GM19455 (cell line): ENCODE data around the gene KLHL26.

ENCODE experiments used
- ATAC-seq: cut with Tn5 transposase; IDR thresholded peaks from one replicate; pipeline ENCODE4 v1.9.1; 2021; ENCODE audit not compliant: unreplicated experiment

Gene KLHL26

DNA sequence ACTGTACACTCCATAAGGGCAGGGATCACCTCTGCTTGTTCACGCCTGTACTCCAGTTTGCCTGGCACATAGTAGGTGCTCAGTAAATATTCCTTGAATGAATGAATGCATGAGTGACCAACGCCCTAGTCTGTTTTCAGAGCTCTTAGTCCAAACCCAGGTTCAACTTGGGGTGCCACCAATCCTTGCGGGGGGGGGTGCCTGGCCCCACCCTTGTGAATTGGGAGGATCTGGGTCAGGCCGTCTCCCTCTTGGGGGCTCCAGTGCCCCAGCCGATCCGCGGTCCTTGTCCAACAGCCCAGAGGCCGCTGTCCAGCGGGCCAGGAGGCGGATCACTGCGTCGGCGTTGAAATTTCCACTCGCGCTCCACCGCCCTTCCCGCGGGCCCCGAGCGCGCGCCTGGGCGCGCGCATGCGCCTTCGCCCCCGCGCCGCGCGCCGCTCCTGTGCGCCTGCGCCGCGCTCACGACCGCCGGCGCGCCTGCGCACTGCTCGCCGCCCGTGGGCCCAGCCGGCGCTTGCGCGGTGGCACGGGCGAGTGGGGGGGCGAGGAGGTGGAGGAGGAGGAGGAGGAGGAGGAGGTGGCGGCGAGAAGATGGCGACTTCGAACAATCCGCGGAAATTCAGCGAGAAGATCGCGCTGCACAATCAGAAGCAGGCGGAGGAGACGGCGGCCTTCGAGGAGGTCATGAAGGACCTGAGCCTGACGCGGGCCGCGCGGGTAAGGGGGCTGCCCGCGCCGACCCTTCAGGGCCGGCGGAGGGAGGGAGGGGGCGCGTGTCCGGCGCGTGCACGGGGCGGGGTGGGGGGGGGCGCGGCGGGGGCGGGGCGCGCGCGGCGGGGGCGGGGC lies 46.5 kb downstream of the KLHL26 start, which contains the start of gene CRTC1:
CRTC1 (plus strand) TSS at position 572 of the 849 bp plus-strand sequence; CDS start at position 595, 23 bp downstream.
- ATAC-seq, result peak; percentile 60

DNA sequence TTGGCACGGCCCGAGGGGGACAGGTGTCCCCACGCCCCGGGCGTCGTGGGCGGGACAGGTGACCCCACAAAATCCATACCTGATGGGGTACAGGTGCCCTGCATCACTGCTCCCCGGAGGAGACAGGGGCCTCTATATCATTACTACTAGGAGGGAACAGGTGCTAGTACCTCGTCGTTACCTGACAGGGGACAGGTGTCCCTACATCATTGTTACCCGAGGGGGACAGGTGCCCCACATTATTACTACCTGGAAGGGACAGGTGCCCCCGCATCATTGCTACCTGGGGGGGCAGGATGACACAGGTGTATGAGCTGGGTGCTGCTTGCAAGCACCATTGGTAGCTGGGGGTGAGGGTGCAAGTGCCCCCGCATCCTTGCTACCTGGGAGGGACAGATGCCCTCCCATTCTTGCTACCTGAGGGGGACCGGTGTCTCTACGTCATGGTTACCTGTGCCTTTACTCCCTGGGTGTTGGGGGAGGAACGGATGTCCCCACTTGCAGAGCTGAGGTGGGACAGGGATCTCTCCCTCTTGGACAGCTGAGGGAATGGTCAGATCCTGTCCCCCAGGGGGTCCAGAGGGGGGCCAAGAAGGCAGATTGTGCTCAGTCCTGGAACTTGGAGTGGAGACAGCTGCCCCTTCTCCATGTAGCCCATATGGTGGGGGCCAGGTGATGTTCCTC lies 47.3 kb downstream of the KLHL26 start:
- ATAC-seq, result peak; percentile 21

DNA sequence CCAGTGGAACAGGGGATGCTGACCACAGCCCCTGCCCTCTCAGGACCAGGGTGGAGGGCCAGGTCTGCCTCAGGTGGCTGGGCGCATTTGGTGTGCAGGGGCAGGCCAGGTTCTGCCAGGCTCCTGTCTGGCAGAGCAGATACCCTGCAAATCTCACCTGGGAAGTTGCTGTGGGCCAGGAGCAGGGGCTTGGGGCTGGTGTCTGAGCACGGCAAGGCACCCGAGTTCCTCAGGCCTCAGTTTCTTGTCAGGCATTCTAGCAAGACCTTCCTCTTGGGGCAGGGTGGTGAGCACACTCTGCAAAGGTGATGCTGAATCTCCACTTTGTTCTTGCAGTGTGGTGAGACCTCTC lies 47.8 kb downstream of the KLHL26 start:
- ATAC-seq, result no peak

DNA sequence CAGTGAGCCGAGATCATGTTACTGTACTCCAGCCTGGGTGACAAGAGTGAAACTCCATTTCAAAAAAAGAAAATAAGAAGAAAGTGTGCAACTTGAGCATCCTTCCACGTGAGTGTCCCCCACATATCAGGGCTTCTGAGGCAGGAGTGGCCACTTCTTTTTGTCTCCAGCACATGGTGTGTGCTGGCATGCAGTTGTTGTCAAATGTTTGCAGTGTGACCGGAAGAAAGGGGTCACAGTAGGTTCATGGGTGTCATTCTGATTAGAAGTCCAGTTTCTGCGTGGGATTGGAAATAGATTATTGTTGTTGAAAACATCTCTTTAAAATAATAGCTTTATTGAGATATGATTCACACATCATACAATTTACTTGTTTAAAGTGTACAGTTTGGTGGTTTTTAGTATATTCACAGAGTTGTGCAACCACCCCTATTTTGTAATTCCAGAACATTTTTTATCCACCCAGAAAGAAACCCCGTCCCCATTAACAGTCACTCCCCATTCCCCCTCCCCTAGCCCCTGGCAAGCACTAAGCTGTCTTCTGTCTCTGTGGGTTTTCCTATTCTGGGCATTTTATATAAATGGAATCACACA lies 48.9 kb downstream of the KLHL26 start:
- ATAC-seq, result no peak

DNA sequence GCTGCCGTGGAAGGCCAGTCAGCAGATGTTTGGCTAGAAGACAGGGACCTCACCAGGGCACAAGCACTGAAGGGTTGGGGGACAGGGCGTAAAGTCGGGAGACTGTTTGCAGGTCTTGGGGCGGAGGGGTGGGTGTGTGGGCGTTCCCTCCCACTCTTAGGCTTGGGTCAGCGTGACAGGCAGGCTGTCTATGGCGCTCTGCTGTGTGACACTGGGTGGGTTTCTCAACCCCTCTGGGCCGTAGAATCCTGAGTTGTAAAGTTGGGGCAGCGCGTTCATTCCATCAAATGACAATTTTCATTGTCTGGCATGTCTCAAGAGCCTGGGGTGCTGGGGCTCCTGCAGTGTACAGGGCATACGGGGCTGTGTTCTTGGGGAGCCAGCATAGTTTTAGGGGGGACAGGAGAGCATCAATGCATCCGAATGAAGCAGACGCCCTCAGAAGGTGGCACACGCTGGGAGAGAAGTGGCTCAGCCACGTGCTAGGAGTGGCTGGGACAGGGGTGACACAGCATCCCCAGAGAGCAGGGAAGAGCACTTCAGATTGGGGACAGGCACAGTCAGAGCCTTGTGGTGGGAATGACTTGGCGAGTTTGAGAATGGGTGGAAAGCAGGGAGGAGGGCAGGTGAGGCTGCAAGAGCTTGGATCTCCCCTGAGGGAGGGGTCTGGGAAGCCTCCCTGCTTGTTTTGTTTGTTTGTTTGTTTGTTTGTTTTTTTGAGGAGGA lies 51.1 kb downstream of the KLHL26 start:
- ATAC-seq, result no peak

DNA sequence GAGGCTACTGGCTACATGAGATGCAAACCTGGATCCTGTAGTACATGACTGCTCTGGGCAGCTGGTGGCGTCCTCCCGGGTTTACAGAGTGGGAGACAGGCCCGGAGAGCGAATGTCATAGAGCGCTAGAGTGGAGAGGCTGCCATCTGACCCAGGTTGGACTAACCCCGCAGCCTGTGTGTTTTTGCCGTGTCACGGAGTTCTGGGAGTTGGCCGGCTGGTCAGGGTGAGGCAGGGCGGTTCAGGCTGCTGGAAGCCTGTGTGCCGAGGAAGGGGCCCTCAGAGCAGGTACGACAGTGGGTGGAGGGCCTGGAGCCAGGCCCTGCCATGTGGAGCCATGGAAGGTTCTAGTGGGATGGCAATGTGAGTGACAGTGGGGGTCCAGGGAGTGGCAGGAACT lies 59.2 kb downstream of the KLHL26 start:
- no peak for ATAC-seq

DNA sequence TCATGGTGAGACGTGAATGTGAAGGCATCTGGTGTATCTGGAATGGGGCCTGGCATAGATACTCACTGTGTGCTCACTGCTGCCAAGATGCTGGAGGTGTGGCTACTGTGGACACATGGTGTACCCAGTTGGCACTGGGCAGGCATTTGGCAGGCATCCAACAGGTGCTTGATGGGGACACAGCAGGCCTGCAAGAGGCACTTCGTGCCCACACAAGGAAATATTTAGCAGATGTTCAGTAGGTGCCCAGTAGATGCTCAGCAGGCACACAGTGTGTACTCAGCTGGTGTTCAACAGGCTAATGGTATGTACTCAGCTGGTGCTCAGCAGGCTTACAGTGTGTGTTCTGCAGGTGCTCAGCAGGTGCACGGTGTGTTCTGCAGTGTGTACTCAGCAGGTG lies 60.9 kb downstream of the KLHL26 start:
- ATAC-seq, result no peak

DNA sequence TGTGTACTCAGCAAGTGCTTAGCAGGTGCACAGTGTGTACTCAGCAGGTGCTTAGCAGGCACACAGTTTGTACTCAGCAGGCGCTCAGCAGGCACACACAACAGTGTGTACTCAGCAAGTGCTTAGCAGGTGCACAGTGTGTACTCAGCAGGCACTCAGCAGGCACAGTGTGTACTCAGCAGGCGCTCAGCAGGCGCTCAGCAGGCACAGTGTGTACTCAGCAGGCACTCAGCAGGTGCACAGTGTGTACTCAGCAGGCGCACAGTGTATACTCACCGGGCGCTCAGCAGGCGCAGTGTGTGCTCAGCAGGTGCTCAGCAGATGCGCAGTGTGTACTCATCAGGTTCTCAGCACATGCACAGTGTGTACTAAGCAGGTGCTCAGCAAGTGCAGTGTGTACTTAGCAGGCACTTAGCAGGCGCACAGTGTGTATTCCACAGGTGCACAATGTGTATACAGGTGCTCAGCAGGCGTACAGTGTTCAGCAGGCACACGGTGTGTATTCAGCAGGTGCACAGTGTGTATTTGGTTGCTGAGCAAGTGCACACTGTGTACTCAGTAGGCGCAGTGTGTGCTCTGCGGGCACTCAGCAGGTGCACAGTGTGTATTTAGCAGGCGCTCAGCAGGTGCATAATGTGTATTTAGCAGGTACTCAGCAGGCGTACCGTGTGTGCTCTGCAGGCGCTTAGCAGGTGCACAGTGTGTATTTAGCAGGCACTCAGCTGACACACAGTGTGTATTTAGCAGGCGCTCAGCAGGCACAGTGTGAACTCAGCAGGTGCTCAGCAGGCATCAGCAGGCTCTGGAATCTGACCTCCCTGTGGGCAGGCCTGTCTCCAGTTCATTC lies 61.7 kb downstream of the KLHL26 start:
- no peak for ATAC-seq

DNA sequence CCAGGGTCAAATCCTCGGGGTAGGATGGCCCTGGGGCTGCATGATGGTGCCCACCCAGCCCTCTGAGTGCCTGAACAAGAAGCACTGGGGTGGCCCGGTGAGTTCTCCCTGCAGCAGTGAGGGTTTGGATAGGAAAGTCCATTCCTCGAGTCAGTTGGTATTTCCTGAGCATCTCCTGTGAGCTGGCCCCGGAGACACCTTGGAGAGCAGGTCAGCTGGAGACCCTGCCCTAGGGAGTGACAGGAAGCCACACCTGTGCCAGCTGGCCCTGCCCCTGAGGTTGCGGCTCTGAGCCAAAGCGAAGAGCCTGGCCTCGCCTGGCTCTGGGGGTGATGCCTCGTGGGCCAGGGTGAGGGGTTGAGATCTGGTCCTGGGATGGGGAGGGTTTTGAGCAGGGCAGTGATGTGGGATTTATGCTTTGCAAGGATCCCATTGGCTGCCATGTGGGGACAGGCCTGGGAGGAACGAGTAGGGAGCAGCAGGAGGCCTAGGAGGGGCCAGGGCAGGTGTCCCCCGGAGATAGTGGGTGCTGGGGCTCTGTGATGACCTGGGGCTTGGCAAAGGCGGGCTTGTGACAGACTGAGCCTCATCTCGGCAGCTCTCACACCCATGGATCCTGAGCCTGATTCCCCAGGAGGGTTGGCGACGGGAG lies 62.7 kb downstream of the KLHL26 start:
- ATAC-seq, result no peak

DNA sequence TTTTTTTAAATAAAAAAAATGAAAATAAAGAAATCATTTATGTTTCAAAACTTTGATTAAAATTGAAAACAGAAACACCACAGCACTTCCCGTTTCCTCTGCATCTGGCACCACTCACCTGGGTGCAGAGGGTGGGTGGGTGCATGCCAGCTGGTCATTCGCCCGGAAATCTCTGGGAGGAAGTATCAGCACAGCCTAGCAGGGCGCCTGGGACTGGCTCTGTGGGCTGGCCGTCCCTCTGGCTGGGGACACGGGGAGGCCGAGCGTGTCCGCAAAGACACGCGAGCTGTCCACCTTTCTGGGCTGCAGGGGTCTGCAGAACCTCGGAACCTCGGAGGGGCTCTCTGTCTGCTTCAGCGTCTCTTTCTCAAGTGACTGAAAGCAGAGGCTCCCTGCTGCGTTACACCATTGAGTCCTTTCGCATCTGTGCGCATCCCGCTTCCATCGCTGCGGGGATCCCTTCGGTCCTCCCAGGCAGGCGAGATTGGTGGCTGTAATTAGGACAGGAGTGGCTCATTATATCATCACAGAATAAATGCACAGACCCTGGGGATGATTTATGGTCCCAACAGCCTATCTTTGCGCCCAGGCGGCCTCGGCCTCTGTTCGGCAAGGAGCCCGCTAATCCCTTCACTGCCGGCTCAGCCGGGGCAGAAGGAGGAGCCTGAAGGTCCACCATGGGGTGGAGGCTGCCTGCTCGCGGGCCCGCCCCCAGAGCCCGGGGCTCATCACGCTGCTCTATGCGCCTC lies 63.8 kb downstream of the KLHL26 start:
- peak; percentile 74 for ATAC-seq

DNA sequence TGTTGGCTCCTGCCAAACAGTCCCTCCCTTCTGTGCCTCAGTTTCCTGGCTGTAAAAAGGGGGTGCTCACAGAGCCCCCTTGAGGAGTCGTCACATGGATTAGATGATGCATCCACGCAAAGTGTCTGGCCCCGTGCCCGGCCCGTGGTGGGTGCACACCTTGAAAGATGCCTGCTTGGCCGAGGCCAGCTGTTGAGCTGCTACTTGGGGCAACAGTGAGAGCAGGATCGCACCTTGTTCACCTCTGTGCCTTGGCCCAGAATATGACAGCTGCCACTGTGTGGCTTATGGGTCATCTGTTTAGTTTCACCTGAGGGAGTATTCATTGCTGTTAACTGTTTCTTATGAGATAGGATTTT lies 64.4 kb downstream of the KLHL26 start:
- no peak for ATAC-seq

DNA sequence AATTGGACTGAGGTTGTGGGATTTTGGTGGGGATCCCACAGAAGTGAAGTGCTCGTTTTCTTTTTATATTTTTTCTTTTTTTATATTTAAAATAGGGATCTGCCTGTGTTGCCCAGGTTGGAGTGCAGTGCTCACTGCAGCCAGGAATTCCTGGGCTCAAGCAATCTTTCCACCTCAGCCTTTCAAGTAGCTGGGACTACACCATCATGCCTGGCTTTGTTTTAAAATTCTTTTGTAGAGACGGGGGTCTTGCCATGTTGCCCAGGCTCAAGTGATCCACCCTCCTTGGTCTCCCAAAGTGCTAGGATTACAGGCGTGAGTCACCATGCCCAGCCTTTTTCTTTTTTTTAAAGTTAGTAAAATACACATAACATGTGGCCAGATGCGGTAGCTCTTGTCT lies 67.2 kb downstream of the KLHL26 start:
- ATAC-seq, result no peak

DNA sequence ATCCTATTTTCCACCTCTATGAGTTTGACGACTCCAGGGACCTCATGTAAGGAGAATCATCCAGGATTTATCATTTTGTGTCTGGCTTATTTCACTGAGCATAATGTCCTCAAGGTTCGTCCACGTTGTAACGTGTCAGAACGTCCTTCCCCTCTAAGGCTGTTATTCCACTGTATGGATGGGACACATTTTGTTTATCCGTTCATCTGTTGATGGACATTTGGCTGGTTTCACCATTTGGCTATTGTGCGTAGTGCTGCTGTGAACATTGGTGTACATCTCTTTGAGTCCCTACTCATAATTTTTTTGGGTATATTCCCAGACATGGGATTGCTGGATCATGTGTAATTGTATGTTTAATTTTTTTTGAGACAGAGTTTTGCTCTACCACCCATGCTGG lies 68.1 kb downstream of the KLHL26 start:
- no peak for ATAC-seq

DNA sequence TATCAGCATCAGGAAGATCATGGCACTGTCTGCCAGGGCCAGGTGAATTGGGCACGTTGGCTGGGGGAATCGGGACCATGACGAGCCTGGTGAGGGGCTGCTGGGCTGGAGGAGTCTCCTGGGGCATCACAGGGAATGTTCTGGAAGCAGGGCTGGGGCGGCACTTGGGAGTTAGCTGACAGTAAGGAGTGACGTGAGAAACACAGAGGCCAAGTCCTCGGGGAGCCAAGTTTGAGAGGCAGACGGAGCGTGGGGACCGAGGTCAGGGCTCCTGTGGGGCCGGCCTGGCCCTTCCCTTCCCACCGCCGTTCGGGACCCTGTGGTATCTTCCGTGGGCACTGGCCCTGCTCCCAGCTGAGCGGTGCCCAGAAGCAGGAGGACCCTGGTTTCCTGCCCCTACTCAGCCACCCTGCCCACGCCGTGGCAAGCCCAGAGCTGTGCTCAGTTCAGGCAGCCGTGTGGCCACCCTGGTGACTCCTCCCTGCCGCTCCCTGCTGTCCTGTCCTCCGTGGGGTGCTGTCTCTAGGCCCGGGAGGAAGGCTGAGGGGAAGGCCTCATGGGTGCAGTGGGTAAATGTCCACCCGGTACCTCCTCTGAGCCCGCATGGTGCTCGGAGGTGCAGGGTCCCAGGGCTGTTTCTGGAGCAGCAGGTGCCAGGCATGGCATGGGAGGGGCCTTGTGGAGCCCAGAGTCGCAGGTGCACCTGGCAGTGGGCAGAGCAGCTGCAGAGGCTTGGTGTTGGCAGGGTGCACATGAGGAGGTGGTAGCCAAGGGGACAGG lies 71.8 kb downstream of the KLHL26 start:
- ATAC-seq, result no peak

DNA sequence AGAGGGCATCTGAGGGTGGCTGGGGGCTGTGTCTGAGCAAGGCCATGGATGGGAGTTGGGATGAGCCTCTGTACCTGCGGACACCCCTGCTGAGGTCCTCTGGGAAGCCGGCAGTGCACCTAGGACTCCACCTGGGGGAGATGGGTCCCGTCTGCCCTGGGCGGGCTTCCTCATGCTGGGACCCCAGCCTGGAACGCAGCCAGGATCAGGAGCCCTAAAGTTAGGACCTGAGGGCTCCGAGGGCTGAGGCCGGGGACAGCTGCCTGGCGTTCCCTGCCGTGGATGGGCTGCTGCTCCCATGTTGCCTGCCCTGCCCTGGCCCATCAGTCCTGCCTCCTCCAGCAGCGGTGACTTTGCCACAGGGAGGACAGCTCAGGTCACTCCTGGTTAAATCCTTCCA lies 72.7 kb downstream of the KLHL26 start:
- no peak for ATAC-seq

DNA sequence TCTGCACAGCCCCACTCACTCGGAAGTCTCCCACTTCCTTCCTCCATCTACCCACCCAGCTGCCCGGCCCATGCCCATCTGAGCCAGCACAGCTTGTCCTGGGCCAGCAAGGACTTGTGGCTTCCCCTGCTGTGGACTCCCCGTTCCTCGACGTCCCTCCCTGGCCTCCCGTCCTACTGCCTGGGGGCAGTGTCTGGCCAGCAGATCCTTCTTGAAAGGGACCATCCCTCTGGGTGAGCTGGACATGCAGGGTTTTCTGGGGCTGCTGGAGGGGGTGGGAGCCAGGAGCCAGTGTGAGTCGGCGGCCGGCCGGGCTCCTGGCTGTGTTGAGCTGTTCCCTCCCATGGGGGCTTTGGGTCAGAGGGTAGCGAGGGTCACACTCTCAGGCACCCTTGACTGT lies 73.4 kb downstream of the KLHL26 start:
- ATAC-seq, result no peak

DNA sequence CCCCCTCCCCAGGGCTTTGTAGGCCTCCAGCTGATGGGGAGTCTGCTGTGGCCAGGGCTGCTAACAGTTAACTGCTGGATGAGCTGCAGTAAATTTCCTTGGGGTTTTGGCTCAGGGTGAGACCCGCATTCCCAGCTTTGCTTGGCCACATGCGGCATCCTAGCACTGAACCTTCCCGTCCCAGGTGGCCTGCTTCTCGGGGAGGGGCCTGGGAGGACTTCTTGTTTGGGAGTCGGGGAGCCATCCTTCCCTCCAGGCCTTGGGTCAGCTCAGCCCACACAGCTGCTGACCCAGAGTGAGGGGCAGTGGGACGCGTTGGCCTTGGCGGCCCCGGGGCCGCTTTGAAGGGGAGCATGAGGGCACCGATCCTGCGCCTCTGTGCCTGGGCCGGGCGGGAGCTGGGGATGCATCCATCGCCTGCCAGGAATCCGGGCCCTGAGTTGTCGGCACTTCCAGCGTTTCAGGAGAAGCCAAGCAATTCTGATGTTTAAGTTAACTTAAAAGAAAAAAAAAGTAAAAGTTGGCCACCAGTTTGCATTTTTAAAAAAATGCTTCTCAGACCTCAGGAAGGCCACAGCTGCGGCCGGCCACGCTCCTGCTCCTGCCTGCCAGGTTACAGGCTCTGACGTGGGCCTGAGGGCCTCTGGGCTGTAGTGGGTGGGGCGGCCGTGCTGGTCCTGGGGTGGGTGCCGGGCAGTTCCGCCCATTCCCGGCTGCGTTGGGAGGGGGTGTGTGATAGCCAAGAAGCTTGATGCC lies 74.3 kb downstream of the KLHL26 start:
- no peak for ATAC-seq

DNA sequence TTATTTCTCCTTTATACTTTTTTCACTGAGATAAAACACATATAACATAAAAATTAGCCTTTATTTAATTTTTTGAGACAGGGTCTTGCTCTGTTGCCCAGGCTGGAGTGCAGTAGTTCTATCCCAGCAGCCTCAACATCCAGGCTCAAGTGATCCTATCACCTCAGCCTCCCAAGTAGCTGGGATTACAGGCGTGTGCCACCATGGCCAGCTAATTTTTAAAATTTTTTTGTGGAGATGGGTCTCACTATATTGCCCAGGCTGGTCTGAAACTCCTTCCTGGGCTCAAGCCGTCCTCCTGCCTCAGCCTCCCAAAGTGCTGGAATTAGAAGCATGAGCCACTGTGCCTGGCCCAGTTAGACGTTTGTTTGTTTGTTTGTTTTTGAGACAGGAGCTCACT lies 75.1 kb downstream of the KLHL26 start:
- no peak for ATAC-seq
